Endodermal cell (in vitro differentiated cells): ENCODE results near the gene CHP2. TPM values are rescaled to one million over a fixed set of nuclear protein-coding genes. Genes with fewer than 3 reads are reported as not detected.

Experiments used
- DNase-seq: peaks from one replicate; pipeline ENCODE4 v3.0.0-alpha.2; 2017
- H3K27ac ChIP-seq: 2 replicates; pipeline ENCODE4 v1.5.1; 2013; ENCODE audit warnings: mild to moderate bottlenecking, low read depth, low read length, moderate library complexity
- H3K27me3 ChIP-seq: 2 replicates; pipeline ENCODE4 v1.6.1; 2013; ENCODE audit warnings: mild to moderate bottlenecking, low read length, moderate library complexity; ENCODE audit not compliant: insufficient read depth, control insufficient read depth, poor library complexity, severe bottlenecking
- H3K36me3 ChIP-seq: 2 replicates; pipeline ENCODE4 v1.7.0; 2013; ENCODE audit warnings: mild to moderate bottlenecking, low read length, moderate library complexity; ENCODE audit not compliant: control insufficient read depth, insufficient read depth
- H3K4me1 ChIP-seq: one replicate; pipeline ENCODE4 v1.7.0; 2013; ENCODE audit warnings: low read length; ENCODE audit not compliant: control insufficient read depth, insufficient read depth
- H3K4me3 ChIP-seq: 2 replicates; pipeline ENCODE4 v1.5.1; 2013; ENCODE audit warnings: mild to moderate bottlenecking, low read length, moderate library complexity
- H3K9ac ChIP-seq: 2 replicates; pipeline ENCODE4 v1.6.1; 2013; ENCODE audit warnings: mild to moderate bottlenecking, low read length, moderate library complexity; ENCODE audit not compliant: poor library complexity, severe bottlenecking; ENCODE audit errors: extremely low read depth
- H3K9me3 ChIP-seq: 2 replicates; pipeline ENCODE4 v1.6.1; 2013; ENCODE audit warnings: mild to moderate bottlenecking, low read length, moderate library complexity; ENCODE audit not compliant: control insufficient read depth
- H3K27ac Mint-ChIP-seq: 2 replicates; pipeline ENCODE4 v1.8.0; 2020; ENCODE audit warnings: mixed read lengths
- H3K27me3 Mint-ChIP-seq: 2 replicates; pipeline ENCODE4 v1.8.0; 2021; ENCODE audit warnings: mild to moderate bottlenecking, mixed read lengths; ENCODE audit not compliant: insufficient read depth
- H3K36me3 Mint-ChIP-seq: 2 replicates; pipeline ENCODE4 v1.8.0; 2020; ENCODE audit warnings: low read depth, mixed read lengths
- H3K4me1 Mint-ChIP-seq: 2 replicates; pipeline ENCODE4 v1.8.0; 2020; ENCODE audit warnings: mixed read lengths
- H3K4me3 Mint-ChIP-seq: 2 replicates; pipeline ENCODE4 v1.8.0; 2020; ENCODE audit warnings: mild to moderate bottlenecking, moderate library complexity, mixed read lengths
- H3K9me3 Mint-ChIP-seq: 2 replicates; pipeline ENCODE4 v1.8.0; 2020; ENCODE audit warnings: mild to moderate bottlenecking, mixed read lengths
- CTCF ChIP-seq: fragments of 200-600 bp; sonication (generic); conservative IDR thresholded peaks from 2 replicates; pipeline ENCODE4 v1.5.0; 2021; ENCODE audit warnings: antibody characterized with exemption, mild to moderate bottlenecking
- WGBS, 2 experiments: methylation state at CpG; one replicate each; pipeline versions ENCODE4 v1.1.5 to v1.1.7; 2013; ENCODE audit warnings: missing lambda C conversion rate in 2 of 2, mixed read lengths in 1 of 2; ENCODE audit not compliant: insufficient coverage in 1 of 2, insufficient read length in 1 of 2; 5-methylcytosine and 5-hydroxymethylcytosine counted together
- total RNA-seq, 2 donors: library from RNA; stranded (reverse); fragmentation: NEBNext Ultra II Directional in 1 of 2; extraction: Animal tissue kit (Norgen Biotek cat#: 25700) in 1 of 2; gene quantifications; 2 replicates in 1 of 2; 3 replicates in 1 of 2; pipeline ENCODE4 v1.2.1, GENCODE V29; 2021

CHP2 gene
- total RNA-seq, 2 donors from 2014 or later = 0.46 to 1.2 TPM

GRCh38 chr16:23724096-23724784 lies 30.6 kb upstream of the CHP2 start:
- H3K4me3 ChIP-seq = no peak overlapping the region
- no peak for DNase-seq

GRCh38 chr16:23724785-23725131 lies 30.1 kb upstream of the CHP2 start:
- DNase-seq = no peak
- TF ChIP-seq CTCF = no peak
- H3K4me3 Mint-ChIP-seq = no peak overlapping the region
- H3K4me3 ChIP-seq = no peak overlapping the region
- H3K36me3 ChIP-seq = no peaks in the 10 kb centered on the region
- no peaks in the 10 kb centered on the region for H3K9me3 ChIP-seq
- H3K4me1 Mint-ChIP-seq = no peaks in the 10 kb centered on the region
- no peak overlapping the region for H3K27ac ChIP-seq
- peaks cover 3% of the 10 kb centered on the region for H3K36me3 Mint-ChIP-seq
- H3K27me3 ChIP-seq = no peaks in the 10 kb centered on the region
- WGBS, 2 experiments = 83 to 100% methylated on average over 1 to 3 of the region's 3 CpGs
- H3K4me1 ChIP-seq = no peaks in the 10 kb centered on the region
- H3K27ac Mint-ChIP-seq = no peak overlapping the region
- H3K9me3 Mint-ChIP-seq = peaks cover 26% of the 10 kb centered on the region
- H3K9ac ChIP-seq = no peak overlapping the region
- H3K27me3 Mint-ChIP-seq = peaks cover 13% of the 10 kb centered on the region

More at GRCh38 chr16:23724096-23724784, 30.6 kb upstream of the CHP2 start:
- no peak overlapping the region for H3K9ac ChIP-seq
- no peaks in the 10 kb centered on the region for H3K36me3 ChIP-seq
- no peaks in the 10 kb centered on the region for H3K27me3 ChIP-seq
- H3K9me3 Mint-ChIP-seq = peaks cover 26% of the 10 kb centered on the region
- no peak overlapping the region for H3K27ac Mint-ChIP-seq
- H3K27ac ChIP-seq = no peak overlapping the region
- H3K36me3 Mint-ChIP-seq = peaks cover 3% of the 10 kb centered on the region
- no peaks in the 10 kb centered on the region for H3K9me3 ChIP-seq
- H3K4me3 Mint-ChIP-seq = no peak overlapping the region
- H3K27me3 Mint-ChIP-seq = peaks cover 12% of the 10 kb centered on the region
- TF ChIP-seq CTCF = no peak
- no peaks in the 10 kb centered on the region for H3K4me1 Mint-ChIP-seq
- 90 to 94% methylated on average over 5 to 8 of the region's 8 CpGs for WGBS, 2 experiments
- no peaks in the 10 kb centered on the region for H3K4me1 ChIP-seq

GRCh38 chr16:23726710-23727109 lies 28.1 kb upstream of the CHP2 start:
- Histone ChIP-seq H3K36me3 (no peaks in the 10 kb centered on the region), H3K9me3 (no peaks in the 10 kb centered on the region), H3K4me3 (no peak overlapping the region), H3K27me3 (no peaks in the 10 kb centered on the region), H3K4me1 (no peaks in the 10 kb centered on the region), H3K9ac (no peak overlapping the region), H3K27ac (no peak overlapping the region)
- Mint-ChIP-seq H3K27ac (no peak overlapping the region), H3K4me1 (no peaks in the 10 kb centered on the region), H3K27me3 (peaks cover 12% of the 10 kb centered on the region), H3K4me3 (no peak overlapping the region), H3K9me3 (peaks cover 26% of the 10 kb centered on the region), H3K36me3 (peaks cover 3% of the 10 kb centered on the region)
- TF ChIP-seq CTCF = no peak
- 89 to 93% methylated on average over 3 of the region's 3 CpGs for WGBS, 2 experiments
- no peak for DNase-seq
